Fibroblast of upper back skin (primary cell): ENCODE measurements around the gene HDAC7.

ENCODE experiments used
- DNase-seq: peaks from one replicate; pipeline ENCODE4 v3.0.0-alpha.2; 2013

The HDAC7 gene

DNA sequence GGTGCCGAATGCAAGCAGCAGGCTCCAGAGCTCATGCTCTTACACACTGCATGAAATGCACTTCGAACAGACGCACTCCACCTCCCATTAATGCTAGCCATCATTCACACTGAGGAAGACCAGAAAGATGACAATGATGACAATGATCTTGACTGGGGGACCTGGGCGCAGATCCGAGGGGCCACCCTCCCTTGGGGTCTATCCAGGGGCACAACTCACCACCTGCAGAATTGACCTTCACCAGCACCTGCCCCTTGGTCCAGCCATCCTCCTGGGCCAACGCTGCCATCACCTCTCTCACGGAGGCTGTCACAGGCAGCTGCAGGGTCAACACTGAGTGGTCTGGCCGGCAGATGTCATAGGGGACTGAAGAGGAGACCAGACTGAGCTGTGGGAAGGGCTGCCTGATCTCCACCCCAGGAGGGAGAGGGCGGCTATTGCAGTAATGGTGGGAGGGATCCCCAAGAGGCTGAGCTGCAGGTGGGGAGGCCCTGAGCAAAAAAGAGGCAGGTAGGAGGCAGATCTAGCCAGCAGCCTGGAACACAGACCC lies 76.3 kb downstream of the HDAC7 start:
- no peak for DNase-seq

DNA sequence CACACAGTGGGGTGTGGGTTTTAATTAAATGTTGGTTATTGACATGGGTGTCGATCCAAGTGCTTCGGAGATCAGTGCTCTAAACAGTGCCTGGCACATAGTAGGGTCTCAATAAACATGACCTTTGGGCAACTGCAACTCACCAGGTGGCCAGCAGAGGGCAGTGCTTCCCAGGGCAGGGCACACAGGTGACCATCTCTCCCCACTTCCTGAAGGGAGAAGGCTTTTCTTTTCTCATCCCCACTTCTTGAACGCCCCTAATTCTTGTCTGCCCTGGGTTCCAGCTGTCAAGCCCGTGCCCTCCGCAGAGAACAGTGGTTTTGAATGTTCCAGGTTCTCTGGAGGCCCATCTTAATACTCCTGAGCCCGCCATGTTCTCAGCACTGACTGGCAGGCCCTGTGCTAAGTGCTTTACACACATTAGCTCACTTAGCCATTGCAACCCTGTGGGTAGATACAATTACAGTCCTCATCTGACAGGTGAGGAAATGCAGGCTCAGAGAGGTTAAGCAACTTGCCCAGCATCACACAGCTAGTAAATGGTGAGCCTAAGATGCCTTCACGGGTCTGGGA lies 77.4 kb downstream of the HDAC7 start:
- peak; percentile 34 for DNase-seq

DNA sequence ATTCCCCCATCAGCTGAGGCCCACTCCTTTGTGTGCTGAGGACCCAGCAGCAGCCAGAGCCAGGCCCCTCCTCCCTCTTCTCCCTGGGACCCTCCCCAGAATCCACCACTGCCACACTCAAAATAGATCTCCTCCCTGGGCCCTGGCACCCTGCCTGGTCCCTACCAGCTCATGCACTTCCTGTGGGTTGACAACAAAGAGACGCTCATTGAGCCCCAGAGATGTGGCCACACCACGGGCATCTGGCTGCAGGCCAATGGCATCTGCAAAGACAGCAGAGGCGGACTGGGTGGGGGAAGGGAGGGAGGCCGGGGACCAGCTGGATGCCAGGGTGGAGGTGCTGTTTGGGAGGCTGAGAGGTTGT lies 78.4 kb downstream of the HDAC7 start:
- peak; percentile 31 for DNase-seq

DNA sequence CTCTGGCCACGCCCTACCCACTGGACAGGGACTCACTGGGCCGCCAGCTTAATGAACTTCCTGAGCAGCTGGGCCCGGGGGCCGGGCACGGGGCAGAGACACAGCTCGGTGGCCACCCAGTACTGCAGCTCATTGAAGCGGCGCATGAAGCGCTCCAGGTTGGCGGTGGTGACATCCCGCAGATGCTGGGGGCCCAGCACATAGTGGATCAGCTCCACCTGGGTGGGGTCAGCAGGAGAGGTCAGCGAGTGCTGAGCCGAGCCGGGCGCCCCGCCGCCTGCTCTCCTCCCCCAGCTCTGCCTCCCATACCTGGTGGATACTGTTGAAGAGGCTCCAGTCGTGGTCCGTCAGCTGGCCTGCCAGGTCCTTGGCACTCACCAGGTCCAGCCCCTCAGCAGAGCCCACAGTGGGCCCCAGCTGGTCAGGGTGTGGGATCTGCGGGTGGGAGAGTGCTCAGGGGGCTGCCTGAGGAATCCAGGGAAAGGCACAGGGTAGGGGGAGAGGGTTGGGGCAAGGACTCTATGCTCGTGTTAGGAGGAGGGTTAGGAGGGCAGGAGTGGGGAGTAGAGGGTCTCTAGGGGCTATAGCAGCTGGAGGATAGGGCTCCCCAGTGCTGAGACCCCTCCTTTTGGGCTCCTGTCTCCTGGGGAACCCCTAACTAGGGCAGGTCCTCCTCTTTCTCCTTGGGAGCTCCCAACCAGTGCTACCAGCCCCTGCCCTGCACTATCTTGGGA lies 78.9 kb downstream of the HDAC7 start:
- no peak for DNase-seq

DNA sequence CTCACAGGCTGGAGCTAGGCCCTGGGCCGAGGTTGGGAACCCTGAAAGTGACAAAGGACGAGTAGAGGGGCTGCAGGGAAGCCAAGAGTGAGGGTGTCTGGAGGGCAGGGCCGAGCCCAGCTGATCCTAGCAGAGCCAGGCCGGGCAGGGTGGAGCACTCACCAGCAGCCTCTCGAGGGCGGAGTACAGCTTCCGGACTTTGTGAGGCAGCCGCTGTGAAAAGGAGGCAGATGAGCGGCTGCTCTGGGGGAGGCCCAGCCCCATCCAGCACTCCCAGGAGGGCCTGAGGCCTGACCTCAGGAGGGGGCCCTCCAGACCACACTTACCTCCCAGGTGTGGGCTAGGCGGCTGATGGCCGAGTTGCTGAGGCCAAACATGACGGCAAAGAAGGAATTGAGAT lies 79.7 kb downstream of the HDAC7 start:
- no peak for DNase-seq

DNA sequence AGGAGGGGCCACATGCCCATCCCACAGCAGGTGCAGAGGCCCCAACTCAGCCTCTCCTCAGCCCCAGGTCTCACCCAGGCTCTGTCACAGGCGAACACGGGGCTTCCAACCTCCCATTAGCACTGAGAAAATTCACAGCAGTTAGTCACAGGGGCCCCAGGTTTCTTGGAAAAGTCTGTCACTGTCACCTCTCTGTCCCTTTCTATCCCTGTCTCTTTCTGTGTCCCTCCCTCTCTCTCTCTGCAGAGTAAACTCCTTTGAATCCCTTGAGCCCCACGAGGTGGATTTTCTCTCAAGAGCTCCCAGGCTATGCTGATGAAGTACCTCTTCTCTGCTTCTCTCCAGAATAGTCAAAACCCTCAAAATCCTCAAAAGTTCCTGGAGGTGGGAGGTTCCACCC lies 80.4 kb downstream of the HDAC7 start:
- DNase-seq = no peak

DNA sequence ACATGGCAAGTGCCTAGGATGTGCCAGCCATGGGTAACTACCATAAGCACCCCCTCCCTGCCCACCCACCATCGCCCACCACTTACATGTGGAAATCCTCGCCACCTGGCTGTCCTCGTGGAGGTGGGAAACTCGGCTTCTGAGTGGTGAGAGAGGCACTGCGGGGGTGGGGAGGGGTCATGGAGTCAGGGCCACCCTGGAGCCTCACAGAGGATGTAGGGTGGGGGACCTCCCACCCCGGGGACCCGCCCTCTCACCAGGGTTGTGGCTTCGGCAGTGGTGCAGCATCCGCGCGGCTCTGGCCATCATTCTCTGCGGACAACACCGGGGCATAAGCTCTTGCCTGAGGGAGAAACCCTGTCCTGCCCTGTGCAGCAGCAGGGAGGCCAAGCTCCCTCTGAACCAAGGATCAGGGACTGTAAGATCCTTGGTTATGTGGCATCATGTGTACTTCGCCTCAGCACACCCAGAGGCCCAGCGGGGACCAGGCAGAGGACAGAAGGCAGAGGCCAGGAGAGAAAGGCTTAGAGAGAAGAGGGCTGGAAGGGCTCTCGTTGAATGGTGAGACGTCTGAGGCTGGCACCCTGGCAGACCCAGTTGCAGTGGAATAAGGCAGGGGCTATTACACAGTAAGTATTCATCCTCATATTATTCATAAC lies 81.6 kb downstream of the HDAC7 start:
- DNase-seq = no peak

DNA sequence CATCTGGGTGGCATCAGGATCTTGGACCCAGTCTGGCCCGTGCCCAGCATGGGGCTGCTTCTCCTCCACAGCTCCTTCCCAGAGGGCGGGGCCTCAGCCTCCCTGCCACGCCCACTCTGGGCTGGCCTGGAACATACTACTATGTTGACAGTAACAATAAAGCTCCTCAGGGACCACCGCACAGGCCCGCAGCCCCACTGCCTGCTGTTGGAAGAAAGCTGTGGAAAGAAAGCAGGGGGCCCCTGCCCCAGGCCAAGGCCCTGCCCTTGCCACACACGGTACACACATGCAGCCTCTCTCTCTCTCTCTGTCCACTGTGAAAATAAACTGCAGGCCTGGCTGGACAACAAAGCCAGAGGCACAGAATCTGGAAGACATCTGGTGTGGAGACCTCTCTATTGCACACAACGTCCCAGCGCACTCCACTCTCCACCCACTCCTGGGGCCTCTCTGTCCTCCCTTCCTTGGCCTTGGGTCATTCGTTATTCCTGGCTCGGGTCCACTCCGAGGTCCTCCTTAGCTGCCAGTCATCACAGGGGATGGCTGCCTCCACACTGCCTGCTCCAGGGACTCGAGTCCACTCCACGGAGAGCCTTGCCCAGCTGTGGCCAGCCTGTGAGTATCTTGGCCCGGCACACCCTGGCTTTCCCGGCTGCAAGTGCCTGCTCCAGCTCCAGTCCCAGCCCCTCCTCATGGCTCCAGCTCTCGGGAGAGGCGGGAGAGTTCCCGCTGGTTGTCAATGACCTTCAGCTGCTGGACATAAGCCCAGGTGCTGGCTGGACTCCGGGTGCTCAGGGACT lies 82.6 kb downstream of the HDAC7 start:
- DNase-seq = peak; percentile 40

DNA sequence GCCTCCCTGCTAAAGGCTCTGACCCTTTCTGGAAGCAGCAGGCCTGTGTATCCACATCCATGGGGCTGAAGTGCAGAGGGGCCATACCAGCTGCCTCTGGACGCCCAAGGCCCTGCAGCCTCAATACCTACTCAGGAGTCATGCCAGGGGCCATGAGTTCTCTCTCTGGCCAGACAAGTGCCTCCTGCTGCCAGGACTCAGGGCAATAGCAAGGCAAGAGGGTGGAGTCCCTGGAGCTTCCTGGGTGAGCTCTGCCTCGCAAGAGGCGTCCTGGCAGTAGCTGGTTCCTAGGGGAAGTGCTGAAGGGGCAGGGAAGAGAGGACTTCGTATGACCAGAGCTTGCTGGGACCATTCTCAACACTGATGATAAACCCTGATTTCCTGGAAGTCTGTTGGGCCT lies 83.5 kb downstream of the HDAC7 start:
- DNase-seq = no peak

DNA sequence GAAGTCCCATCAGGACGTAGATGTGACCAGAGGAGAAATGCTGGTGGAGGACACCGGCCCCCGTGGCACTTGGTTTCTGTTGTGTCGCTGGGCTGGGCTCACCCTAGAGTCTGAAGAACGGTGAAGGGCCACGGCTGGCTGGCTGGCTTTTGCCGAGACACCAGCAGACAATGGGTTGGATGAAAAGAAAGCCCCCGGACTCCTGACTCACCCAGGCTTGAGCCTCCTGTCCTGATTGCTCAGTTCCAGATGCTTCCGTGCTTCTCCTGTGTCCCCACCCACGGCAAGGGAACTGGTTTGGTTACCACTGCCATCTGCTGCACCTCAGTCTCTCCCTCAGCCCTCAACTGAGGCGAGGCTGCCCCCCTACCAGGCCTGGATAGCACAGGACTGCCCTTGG lies 84.1 kb downstream of the HDAC7 start:
- DNase-seq = no peak

DNA sequence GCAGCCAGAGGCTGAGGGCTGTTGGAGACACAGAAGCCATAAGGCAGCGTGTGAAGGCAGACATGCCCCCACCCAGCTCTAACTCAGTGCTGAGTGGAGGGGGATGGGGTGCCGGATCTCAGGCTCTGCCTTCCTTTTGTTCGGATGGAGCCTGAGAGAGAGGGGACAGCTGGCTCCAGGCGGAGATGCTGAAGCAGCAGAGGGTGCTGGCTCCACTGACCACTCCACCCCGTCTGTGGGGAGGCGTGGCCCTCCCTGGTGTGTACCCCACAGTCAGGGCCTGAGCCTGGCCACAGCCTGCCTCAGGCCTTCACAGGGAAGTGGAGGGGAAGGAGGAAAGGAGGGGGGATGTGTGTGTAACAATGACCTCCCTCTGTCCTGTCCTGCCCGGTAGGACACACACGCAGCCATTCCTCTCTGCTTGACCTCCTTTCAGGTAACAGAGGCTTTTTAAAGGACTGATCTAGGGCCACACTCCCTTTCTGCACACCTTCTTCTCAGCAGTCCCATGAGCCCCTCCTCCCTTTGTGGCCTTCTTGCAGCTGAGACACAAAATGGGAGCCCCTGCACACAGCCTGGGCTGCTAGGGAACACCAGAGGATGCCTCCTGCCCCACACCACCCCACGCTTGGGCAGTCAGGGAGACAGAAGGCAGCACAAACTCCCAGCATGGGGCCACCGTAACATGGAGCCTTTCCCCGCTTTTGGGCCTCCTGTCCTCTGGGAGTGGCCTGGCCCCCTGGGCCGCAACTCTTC lies 84.8 kb downstream of the HDAC7 start:
- no peak for DNase-seq

DNA sequence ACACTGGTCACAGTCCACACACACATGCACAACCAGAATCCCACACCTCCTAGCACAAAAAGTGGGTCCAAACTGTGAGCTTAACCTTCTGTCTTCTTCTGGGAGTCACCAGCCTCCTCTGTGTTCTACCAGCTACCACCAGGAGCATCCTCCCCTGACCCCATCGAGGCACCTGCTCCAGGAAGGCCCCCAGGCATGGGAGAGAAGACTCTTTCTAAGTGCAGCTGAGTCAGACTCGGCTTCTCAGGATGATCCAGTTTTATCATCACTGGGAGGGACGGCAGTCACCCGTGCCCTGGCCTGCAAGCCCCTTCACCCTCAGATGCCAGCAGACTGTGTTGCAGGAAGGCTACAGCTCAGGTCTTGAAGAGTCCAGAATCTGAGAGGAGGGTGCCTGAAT lies 86.6 kb downstream of the HDAC7 start:
- no peak for DNase-seq
